Lung (tissue), 12 donors: ENCODE data around the gene GTF2F1. TPM values are rescaled to one million over a fixed set of nuclear protein-coding genes. Genes with fewer than 3 reads are reported as not detected.
"Not testable (repeated sequence)": the region's sequence is repeated elsewhere in the genome, so short reads cannot be mapped to it uniquely, and the experiment has no call there.

Experiments
- ATAC-seq: fragments of 200-7000 bp; cut with Tn5 transposase; one replicate; pipeline ENCODE4 v1.9.1; 2020; ENCODE audit warnings: moderate number of reproducible peaks; ENCODE audit not compliant: insufficient read depth, low FRiP score
- DNase-seq, 3 donors: peaks; one replicate each; pipeline ENCODE4 v3.0.0-alpha.2; 2013 to 2017
- H3K27ac ChIP-seq, 2 donors: one replicate each; pipeline ENCODE4 v1.5.1; 2013; ENCODE audit warnings: mild to moderate bottlenecking in 2 of 2, moderate library complexity in 2 of 2, control low read depth in 1 of 2, inconsistent platforms in 1 of 2, low read depth in 1 of 2, low read length in 1 of 2
- H3K27me3 ChIP-seq, 3 donors: one replicate each; pipeline ENCODE4 v1.5.1; 2013; ENCODE audit warnings: low read length in 2 of 3; ENCODE audit not compliant: control insufficient read depth in 3 of 3, insufficient read depth in 3 of 3
- H3K36me3 ChIP-seq, 4 donors: one replicate each; pipeline ENCODE4 v1.5.1; 2013; ENCODE audit warnings: low read length in 4 of 4, mild to moderate bottlenecking in 1 of 4, moderate library complexity in 1 of 4; ENCODE audit not compliant: control insufficient read depth in 4 of 4, insufficient read depth in 4 of 4
- H3K4me1 ChIP-seq, 5 donors: one replicate each; pipeline ENCODE4 v1.5.1; 2013; ENCODE audit warnings: low read length in 5 of 5, mild to moderate bottlenecking in 2 of 5, moderate library complexity in 1 of 5; ENCODE audit not compliant: control insufficient read depth in 5 of 5, insufficient read depth in 5 of 5
- H3K4me3 ChIP-seq: one replicate; pipeline ENCODE4 v1.5.1; 2013; ENCODE audit warnings: mild to moderate bottlenecking, control low read depth, moderate library complexity
- H3K9ac ChIP-seq, 2 donors: one replicate each; pipeline ENCODE4 v1.5.1; 2013; ENCODE audit warnings: low read length in 2 of 2, control low read depth in 1 of 2; ENCODE audit not compliant: insufficient read depth in 1 of 2
- H3K9me3 ChIP-seq, 4 donors: one replicate each; pipeline ENCODE4 v1.5.1; 2013; ENCODE audit warnings: low read length in 3 of 4, mild to moderate bottlenecking in 1 of 4, moderate library complexity in 1 of 4; ENCODE audit not compliant: control insufficient read depth in 4 of 4, insufficient read depth in 3 of 4
- WGBS, 2 donors: extraction: QIAGEN DNeasy Blood & Tissue Kit; methylation state at CpG; one replicate each; pipeline ENCODE4 v1.1.7; 2013; 5-methylcytosine and 5-hydroxymethylcytosine counted together
- polyA plus RNA-seq, 2 donors: library from polyadenylated mRNA; stranded (reverse); fragments of 200-250 nt; gene quantifications; one replicate each; pipeline ENCODE4 v1.2.1, GENCODE V29; 2013
- total RNA-seq, 2 donors: library from RNA; depleted of rRNA in 1 of 2; stranded (reverse); fragments of >200 nt in 1 of 2; gene quantifications; one replicate each; pipeline ENCODE4 v1.2.1, GENCODE V29; 2014 to 2021
- TF ChIP-seq, protein P1 (sequence below): IDR thresholded peaks from 2 replicates; pipeline ENCODE4 v1.5.1; 2012; ENCODE audit warnings: mild to moderate bottlenecking; ENCODE audit errors: control extremely low read depth, extremely low read depth
- donor health status: control.
- donor health status: control.
- donor health status: Bipolar disorder and iron deficiency.
- donor health status: healthy.
- donor health status: DM: yes; HTN: yes; CAD: no.

The GTF2F1 gene
- total and polyA plus RNA-seq, 4 donors = 45.4 to 53.5 (median 48.3) TPM

DNA sequence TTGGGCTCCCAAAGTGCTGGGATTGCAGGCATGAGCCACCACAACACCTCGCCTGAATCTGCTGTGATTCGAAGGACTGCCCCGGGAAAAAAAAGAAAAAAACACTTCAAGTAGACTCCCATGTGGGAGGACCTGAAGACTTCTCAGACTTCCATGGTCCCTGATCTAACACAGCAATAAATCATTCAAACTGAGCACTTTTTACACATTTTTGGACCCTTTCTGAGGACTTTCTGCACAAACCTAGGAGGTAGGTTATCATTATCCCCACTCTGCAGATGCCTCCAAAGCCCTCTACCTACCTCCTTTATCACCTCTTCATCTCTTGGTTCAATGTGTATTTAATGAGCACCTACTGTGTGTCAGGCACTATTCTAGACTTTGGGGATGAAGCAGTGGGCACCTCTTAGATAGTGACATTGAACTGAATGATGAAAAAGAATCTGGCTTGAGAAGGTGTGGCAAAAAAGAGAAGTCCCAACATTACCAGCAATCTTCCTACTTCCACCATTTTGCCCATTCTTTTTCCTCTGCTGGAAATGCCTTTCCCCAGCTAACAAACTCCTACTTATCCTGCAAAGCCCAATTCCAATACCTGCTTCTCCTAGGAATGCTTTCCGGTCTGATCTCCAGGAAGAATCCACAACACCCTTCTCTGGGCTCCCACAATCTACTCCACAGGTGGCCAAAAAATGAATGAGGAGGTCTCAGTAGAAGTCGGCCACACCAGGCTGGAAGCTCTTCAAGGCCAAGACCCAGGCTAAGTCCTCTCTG, 33.2 kb downstream of the GTF2F1 start:
- peaks cover 0 to 7% (median 0%) of the 10 kb centered on the region in 4 donors for H3K36me3 ChIP-seq
- peaks cover 0 to 6% (median 5%) of the 10 kb centered on the region in 5 donors for H3K4me1 ChIP-seq
- H3K9me3 ChIP-seq = no peaks in the 10 kb centered on the region
- no peak for DNase-seq
- H3K9ac ChIP-seq = no peak overlapping the region
- no peak overlapping the region for H3K27ac ChIP-seq
- TF ChIP-seq, protein P1, sequence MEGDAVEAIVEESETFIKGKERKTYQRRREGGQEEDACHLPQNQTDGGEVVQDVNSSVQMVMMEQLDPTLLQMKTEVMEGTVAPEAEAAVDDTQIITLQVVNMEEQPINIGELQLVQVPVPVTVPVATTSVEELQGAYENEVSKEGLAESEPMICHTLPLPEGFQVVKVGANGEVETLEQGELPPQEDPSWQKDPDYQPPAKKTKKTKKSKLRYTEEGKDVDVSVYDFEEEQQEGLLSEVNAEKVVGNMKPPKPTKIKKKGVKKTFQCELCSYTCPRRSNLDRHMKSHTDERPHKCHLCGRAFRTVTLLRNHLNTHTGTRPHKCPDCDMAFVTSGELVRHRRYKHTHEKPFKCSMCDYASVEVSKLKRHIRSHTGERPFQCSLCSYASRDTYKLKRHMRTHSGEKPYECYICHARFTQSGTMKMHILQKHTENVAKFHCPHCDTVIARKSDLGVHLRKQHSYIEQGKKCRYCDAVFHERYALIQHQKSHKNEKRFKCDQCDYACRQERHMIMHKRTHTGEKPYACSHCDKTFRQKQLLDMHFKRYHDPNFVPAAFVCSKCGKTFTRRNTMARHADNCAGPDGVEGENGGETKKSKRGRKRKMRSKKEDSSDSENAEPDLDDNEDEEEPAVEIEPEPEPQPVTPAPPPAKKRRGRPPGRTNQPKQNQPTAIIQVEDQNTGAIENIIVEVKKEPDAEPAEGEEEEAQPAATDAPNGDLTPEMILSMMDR = no peak
- 89 to 90% methylated on average over 5 of the region's 5 CpGs for WGBS, 2 donors
- no peaks in the 10 kb centered on the region for H3K27me3 ChIP-seq
- no peak overlapping the region for H3K4me3 ChIP-seq
- ATAC-seq = no peak

DNA sequence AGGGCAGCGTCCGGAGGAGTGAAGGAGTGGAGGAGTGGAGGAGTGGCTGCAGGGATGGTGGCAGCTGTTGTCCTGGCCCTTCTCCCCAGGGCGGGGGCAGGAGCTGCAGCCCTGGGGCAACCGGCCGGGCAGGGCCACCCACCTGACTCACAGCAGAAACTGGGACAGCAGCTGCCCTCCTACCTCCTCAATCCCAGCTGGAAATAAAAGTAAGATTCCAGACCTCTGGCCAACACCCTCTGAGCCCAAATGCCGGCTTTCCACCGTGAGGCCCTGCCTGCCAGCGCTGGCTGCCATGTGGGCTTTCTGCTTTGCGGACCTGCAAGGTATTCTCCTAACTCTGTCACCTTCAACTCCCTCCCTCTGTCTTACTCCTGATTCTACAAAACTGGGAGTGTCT, 35.0 kb downstream of the GTF2F1 start:
- Histone ChIP-seq H3K4me1 (peaks cover 0 to 6% (median 5%) of the 10 kb centered on the region in 5 donors), H3K9ac (no peak overlapping the region), H3K27me3 (no peaks in the 10 kb centered on the region), H3K27ac (no peak overlapping the region), H3K36me3 (no peaks in the 10 kb centered on the region), H3K4me3 (no peak overlapping the region), H3K9me3 (no peaks in the 10 kb centered on the region)
- TF ChIP-seq, protein P1 = no peak
- ATAC-seq = no peak
- DNase-seq = no peak
- WGBS, 2 donors = 61 to 71% methylated on average over 9 of the region's 9 CpGs

GRCh38 chr19:6357174-6357573, 35.8 kb downstream of the GTF2F1 start:
- Histone ChIP-seq H3K9me3 (no peaks in the 10 kb centered on the region), H3K36me3 (no peaks in the 10 kb centered on the region), H3K27me3 (no peaks in the 10 kb centered on the region), H3K9ac (no peak overlapping the region), H3K4me3 (no peak overlapping the region), H3K27ac (no peak overlapping the region), H3K4me1 (peaks cover 0 to 1% (median 0%) of the 10 kb centered on the region in 5 donors)
- TF ChIP-seq, protein P1 = no peak
- DNase-seq (no peak), ATAC-seq (no peak)
- WGBS, 2 donors = 86 to 89% methylated on average over 14 of the region's 14 CpGs

DNA sequence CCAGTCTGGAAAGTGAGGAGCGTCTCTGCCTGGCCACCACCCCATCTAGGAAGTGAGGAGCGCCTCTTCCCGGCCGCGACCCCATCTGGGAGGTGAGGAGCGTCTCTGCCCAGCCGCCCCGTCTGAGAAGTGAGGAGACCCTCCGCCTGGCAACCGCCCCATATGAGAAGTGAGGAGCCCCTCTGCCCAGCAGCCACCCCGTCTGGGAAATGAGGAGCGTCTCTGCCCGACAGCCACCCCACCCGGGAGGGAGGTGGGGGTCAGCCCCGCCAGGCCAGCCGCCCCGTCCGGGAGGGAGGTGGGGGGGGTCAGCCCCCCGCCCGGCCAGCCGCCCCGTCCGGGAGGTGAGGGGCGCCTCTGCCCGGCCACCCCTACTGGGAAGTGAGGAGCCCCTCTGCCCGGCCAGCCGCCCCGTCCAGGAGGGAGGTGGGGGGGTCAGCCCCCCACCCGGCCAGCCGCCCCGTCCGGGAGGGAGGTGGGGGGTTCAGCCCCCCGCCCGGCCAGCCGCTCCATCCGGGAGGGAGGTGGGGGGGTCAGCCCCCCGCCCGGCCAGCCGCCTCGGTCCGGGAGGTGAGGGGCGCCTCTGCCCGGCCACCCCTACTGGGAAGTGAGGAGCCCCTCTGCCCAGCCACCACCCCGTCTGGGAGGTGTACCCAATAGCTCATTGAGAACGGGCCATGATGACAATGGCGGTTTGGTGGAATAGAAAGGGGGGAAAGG, 37.5 kb downstream of the GTF2F1 start:
- H3K9ac ChIP-seq, H3K4me3 ChIP-seq, H3K9me3 ChIP-seq, ATAC-seq, H3K27ac ChIP-seq, H3K4me1 ChIP-seq, H3K27me3 ChIP-seq, DNase-seq, H3K36me3 ChIP-seq: not testable (repeated sequence)
- WGBS, 2 donors = 93 to 94% methylated on average over 23 to 38 of the region's 46 CpGs
